GM19351 (cell line): Measurements from ENCODE around the gene PLCG1.

ENCODE experiments used
- ATAC-seq: cut with Tn5 transposase; IDR thresholded peaks from one replicate; pipeline ENCODE4 v1.9.1; 2021; ENCODE audit warnings: mild to moderate bottlenecking, moderate library complexity; ENCODE audit not compliant: unreplicated experiment

The PLCG1 gene

DNA sequence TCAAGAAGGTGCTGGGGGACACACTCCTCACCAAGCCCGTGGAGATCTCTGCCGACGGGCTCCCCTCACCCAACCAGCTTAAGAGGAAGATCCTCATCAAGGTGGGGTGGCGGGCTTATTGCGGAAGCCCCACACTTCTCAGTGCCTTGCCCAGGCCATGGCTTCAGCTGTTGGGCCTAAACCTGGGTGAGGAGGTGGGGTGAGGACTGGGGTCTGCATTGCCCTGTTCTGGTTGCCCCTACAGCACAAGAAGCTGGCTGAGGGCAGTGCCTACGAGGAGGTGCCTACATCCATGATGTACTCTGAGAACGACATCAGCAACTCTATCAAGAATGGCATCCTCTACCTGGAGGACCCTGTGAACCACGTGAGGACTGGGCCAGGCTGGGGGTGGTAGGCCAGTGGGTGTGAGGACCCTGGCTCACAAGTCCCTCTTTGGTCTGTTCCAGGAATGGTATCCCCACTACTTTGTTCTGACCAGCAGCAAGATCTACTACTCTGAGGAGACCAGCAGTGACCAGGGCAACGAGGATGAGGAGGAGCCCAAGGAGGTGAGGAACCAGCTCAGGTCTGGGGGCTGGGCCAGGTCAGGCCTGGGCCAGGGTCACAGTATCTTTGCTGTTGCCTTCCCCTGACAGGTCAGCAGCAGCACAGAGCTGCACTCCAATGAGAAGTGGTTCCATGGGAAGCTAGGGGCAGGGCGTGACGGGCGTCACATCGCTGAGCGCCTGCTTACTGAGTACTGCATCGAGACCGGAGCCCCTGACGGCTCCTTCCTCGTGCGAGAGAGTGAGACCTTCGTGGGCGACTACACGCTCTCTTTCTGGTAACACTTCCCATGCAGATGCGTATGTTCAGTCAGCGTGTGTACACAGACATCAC lies 27.9 kb downstream of the PLCG1 start:
- ATAC-seq: no peak

DNA sequence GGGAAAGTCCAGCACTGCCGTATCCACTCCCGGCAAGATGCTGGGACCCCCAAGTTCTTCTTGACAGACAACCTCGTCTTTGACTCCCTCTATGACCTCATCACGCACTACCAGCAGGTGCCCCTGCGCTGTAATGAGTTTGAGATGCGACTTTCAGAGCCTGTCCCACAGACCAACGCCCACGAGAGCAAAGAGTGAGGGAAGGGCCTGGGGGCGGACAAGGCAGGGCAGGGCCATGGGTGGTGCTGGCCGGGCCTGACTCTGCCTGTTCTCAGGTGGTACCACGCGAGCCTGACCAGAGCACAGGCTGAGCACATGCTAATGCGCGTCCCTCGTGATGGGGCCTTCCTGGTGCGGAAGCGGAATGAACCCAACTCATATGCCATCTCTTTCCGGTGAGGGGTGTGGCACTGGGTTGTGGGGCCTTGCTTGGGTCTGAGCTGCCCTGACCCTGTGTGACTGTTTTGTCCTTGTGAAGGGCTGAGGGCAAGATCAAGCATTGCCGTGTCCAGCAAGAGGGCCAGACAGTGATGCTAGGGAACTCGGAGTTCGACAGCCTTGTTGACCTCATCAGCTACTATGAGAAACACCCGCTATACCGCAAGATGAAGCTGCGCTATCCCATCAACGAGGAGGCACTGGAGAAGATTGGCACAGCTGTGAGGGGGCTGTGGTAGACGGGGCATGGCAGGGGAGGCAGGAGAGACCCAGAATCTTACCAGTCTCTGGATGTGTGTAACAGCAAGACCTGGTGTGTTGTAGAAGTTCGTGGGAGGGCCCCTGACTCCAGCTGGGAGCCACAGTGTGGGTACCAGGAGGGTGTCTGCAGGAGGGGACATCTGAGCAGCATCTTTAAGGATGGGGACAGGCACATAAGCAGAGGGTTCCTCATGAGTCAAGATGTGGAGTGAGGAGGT lies 29.1 kb downstream of the PLCG1 start:
- no peak for ATAC-seq

DNA sequence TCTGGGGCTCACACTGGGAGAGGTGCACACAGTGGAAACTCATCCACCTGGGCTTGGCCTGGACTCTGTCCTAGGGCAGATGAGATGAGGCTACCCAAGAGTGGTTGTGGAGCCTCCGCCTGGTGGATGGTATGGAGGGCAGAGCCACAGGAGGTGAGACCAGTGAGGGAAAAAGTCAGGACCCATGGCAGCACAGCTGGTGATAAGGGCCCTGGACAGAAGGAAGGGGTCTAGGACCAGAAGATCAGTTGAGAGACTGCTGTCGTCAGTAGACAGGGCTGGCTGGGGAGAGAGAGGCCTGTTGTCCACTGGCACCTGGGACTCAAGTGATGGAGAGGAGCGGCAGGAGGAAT lies 29.8 kb downstream of the PLCG1 start:
- ATAC-seq: no peak

DNA sequence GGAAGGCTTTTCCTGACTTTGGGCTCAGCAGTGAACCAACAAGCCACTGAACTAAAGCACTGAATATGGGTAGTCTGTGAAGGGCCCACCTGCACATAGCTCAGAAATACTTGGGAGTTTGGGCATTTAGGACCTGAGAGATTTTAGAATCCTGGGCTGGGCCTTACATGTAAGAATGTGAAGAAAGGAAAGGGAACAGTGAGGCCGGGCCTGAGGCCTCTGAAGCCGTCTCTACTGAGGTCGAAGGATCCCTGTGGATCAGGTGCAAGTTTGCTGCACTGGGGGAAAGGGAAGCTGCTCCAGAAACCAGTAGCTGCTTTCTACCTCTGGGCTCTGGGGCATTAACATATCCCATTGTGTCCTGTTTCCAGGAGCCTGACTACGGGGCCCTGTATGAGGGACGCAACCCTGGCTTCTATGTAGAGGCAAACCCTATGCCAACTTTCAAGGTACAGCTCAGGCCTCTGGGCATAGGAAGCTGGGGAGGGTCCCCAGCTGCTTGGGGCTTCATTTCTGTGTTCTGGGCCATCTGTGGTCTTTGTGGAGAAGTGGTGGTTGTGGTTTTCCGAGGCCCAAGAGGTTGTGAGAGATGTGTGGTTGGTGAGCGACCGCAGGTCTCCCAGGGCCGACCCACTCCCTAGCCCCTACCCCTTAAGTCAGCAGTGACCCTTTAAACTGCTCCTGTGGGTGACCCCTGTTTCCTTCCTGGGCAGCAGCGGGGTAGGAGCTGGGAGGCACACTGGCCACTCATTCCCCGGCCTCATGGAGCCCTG lies 30.3 kb downstream of the PLCG1 start:
- peak; percentile 71 for ATAC-seq

DNA sequence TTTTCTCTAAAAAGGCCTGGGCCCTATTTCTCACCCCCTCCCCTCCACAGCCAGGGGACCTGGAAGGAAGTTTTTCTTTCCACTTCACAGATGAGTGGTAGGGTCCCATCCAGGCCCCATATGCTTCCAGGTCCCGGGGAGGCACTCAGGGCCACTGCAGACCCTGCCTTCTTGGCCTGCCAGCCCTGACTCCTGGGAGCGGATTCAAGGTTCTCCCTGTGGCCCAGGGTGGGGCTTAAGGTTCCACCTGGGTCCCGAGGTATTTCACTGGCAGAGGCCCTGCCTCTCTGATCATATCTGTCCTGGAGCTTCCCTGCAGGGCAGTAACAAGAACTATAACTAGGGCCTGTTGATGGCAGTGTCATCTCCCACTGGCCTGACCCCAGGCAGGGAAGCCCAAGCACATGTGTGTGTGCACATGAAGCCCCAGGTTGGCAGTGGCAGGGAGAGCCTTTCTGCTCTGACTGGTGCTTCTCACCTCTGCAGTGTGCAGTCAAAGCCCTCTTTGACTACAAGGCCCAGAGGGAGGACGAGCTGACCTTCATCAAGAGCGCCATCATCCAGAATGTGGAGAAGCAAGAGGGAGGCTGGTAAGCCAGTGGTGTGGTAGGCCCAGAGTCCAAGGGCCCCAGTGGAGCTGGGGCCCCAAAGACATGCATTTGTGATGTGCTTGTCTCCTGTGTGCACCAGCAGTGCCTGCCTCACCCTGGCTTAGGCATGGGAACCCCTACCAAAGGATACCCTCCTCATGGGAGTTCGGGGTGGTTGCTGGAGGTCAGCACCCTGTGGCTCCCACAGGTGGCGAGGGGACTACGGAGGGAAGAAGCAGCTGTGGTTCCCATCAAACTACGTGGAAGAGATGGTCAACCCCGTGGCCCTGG lies 31.2 kb downstream of the PLCG1 start:
- no peak for ATAC-seq

DNA sequence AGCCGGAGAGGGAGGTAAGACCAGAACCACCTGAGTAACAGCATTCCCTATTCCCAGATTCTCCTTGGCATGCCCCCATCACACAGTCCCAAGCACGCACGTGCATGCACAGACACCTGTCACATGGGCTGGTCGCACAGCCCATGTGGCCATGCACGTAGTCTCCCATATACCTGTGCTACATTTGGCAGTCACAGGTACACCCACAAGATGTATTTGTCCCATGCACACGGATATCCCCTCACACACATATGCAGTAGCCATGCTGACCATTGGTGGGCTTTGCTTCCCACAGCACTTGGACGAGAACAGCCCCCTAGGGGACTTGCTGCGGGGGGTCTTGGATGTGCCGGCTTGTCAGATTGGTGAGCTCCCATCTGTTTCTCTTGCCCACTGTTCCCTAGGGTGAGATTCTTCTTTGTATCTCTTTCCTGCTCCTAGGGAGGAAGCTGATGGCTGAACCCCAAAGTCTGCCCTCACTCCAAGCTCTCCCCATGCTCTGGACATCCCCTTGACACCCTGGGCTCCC lies 31.9 kb downstream of the PLCG1 start:
- ATAC-seq: no peak

DNA sequence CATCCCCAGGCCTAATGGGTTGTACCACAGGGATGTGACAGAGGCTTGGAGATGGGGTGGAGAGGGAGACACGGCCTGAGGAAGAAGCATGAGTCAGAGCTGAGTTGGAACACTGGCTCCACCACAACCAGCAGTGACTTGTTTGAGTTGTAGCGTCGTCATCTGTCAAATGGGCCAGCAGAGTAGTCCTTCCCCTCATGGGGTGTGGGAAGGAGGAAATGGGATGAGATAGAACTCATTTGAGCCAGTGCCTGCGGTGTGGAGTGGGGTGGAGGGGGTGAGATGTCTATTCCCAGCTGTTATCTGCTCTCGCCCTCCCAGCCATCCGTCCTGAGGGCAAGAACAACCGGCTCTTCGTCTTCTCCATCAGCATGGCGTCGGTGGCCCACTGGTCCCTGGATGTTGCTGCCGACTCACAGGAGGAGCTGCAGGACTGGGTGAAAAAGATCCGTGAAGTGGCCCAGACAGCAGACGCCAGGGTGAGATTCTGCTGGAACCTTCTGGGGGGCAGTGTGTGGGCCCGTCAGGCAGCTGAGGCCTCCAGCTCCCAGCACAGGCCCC lies 32.5 kb downstream of the PLCG1 start:
- ATAC-seq: no peak

DNA sequence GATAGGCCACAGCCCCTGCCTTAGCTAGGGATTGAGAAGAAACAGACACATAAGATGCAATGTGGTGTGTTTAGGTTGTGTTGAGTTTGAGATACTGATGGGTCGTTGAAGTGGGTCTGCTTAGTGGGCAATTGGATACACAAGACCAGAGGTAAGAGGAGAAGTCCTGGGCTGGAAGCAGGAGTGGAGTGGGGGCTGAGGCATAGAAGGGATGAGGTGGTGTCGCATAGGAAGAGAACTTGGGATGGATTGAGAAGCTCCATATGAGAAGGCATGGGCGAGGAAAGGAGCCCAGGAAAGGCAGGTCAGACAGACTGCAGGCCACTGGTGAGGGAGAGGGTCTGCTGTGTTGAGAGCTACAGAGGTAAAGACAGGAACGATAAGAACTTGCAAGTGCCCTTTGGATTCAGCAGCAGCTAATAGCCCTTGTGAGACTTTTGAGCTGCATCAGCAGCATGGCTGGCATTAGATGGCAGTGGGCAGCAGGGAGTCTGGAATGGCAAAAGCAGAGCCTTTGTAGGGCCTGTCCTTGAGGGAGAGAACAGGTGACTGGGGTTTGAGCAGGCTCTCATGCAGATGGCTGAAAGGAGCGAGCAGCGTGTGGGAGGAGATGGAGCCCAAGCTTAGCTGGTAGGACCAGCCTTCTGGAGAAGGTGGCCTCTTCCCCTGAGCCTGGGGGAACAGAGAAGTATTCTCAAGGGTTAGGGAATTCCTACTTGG lies 33.2 kb downstream of the PLCG1 start:
- ATAC-seq: no peak

DNA sequence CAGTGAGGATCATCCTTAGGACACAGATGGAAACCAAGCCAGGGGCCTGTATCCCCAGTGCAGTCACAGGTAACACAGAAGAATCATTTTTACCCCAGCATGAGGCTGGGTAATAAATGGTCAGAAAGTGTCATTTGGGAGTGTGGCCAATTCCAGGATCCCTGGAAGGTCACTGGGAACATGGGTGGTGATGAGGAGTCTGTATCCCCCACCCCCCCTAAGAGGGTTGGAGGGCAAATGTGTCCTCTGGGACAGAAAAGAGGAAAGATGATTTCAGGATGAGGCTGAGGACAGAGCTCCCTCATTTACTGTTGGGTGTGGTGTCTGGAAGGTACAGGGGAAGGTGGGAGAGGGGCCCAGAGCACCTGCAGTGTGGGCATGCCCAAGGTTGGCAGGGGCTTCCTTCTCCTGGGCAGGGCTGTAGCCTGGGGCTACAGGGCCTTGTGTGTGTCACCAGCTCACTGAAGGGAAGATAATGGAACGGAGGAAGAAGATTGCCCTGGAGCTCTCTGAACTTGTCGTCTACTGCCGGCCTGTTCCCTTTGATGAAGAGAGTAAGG lies 34.5 kb downstream of the PLCG1 start:
- no peak for ATAC-seq

DNA sequence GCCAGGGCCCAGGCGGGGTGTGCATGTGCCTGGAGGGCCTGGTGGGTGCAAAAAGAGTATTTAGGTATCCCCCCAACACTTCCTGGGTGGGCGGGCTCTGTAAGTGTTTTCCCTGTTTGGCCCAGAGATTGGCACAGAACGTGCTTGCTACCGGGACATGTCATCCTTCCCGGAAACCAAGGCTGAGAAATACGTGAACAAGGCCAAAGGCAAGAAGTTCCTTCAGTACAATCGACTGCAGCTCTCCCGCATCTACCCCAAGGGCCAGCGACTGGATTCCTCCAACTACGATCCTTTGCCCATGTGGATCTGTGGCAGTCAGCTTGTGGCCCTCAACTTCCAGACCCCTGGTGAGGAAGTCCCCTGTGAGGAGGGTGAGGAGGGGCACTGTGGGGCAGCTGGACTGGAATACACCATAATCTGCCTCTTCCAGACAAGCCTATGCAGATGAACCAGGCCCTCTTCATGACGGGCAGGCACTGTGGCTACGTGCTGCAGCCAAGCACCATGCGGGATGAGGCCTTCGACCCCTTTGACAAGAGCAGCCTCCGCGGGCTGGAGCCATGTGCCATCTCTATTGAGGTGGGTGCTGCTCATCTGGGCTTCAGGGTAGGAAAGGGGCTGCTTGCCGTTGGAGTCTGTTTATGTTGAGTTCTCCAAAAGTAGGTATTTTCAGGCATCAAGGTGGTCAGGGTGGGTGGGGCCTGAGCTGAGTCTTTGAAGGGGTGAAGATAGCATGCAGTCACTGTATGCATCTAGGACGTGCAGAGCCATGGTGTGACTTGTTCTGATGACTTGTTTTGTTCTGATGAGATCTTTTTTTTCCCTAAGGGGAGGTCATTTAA lies 35.2 kb downstream of the PLCG1 start:
- peak; percentile 16 for ATAC-seq

DNA sequence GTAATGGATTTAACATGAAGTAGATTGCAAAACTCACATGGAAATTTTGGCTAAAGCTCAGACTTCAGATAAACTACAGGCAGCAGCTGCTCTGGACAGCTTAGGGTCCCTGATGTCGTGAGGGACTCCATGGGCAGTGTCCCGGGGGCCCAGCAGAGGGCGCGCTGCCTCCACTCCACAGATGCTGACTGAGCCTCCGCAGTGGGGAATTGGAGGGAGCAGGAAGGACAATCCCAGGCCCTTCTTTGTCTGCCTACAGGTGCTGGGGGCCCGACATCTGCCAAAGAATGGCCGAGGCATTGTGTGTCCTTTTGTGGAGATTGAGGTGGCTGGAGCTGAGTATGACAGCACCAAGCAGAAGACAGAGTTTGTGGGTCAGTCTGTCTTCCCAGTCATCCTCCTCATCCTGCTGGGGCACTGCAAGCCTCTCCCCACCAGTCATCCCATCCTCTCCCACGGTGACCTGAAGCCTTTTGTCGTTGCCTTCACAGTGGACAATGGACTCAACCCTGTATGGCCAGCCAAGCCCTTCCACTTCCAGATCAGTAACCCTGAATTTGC lies 35.9 kb downstream of the PLCG1 start:
- ATAC-seq: peak; percentile 68

DNA sequence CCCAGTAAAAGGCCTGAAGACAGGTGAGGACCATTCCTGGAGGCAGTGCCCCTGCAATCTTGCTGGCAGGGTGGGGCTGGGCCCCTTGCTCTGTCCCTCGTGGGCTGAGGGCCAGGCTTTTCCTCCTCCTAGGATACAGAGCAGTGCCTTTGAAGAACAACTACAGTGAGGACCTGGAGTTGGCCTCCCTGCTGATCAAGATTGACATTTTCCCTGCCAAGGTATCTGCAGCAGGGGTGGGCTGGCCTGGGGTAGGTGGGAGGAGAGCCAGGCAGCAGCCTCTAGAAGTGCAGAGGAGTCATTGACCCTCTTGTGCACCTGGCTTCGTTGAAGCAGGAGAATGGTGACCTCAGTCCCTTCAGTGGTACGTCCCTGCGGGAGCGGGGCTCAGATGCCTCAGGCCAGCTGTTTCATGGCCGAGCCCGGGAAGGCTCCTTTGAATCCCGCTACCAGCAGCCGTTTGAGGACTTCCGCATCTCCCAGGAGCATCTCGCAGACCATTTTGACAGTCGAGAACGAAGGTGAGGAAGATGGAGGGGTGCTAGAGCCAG lies 36.5 kb downstream of the PLCG1 start:
- ATAC-seq: no peak

DNA sequence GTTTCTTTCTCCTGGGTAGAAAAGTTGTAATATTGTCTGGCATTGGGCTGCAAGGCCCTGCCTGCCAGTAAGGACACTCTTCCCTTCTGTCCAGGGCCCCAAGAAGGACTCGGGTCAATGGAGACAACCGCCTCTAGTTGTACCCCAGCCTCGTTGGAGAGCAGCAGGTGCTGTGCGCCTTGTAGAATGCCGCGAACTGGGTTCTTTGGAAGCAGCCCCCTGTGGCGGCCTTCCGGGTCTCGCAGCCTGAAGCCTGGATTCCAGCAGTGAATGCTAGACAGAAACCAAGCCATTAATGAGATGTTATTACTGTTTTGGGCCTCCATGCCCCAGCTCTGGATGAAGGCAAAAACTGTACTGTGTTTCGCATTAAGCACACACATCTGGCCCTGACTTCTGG lies 37.0 kb downstream of the PLCG1 start:
- ATAC-seq: no peak

DNA sequence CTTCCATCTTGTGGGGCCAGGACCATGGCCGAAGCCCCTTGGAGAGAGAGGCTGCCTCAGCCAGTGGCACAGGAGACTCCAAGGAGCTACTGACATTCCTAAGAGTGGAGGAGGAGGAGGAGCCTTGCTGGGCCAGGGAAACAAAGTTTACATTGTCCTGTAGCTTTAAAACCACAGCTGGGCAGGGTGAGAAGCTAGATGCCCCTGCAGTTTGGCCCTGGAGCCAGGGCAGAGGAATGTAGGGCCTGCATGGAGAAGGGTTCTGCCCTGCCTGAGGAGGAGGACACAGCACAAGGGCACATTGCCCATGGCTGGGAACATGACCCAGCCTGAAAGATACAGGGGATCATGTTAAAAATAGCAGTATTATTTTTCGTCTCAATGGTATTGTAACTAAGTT lies 37.4 kb downstream of the PLCG1 start:
- ATAC-seq: no peak

DNA sequence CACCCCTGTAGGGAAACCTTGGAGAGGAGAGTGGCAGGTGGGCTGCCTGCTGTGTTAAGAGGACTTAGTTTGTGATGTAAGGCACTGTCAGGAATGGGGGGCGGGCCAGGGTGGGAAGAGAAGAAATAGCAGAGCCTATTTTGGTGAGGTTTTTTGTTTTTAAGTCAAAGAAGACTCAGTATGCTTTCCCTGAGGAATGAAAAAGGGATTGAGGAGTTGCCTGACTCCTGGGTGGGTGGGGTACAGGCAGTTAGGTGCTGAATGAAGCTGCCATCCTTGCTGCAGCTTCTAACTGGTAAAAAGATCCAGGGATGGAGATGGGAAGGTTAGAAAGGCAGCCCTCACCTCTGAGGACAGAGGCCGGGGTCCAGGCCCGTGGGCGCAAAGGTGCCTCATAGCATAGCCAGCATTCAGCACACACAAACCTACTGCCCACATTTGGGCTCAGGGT lies 37.9 kb downstream of the PLCG1 start:
- ATAC-seq: no peak

DNA sequence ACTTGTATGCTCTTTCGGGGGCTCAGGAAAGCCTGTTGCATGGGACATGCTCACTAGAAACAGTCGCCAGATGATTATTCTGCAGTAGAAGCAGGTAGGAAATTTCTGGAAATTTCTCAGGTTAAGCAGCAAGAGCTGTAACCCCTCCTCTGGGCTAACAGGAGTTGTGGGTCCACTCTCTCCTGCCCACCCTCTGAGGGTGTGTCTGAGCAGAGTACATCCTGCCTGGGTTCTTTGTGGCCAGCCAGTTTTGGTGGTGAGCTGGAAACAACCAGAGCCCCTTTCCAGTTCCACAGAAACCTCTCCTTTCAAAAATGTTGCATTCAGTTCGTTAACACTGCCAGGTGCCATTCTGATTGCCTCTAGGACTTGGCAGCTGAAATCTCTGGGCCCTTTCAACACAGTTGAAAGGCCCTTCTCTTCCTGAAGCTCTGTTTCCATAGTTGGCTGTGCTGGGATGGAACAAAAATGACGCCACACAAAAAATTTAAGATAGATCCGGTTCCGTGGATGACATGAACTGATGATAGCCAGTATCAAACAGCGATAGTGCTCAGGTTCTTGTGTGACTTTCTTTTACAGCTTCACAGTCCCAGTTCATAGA lies 38.5 kb downstream of the PLCG1 start:
- ATAC-seq: no peak
